ENCODE results near the gene CEACAM4. TPM values are rescaled to one million over a fixed set of nuclear protein-coding genes. Genes with fewer than 3 reads are reported as not detected.

CEACAM4 gene
- total and polyA plus RNA-seq, 2 of the 8 experiments (the other 6 are each of a cell fraction or from before 2014, with no cell fraction given) = not detected

DNA sequence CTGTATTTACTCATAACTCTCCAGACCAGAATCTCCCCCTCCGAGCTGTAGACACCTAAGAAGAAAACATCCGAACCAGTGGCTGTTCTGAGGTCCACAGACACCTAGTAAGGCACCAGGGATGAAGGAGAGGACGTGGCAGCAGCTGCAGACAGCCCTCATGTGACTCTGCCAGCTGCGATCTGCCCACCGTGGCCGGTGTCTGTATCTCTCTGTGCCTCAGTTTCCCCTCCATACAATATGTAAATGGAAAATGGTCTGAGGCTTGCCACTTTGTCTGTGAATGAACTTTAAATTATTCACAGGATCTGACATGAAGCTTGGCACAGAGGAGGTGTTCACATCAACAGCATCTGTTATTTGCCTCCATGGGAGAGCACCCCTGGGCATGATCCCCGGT, 2.4 kb downstream of the CEACAM4 start:
- H3K27ac ChIP-seq (ENCODE audit: low read depth, low read length) = no peak overlapping the region
- H3K4me3 ChIP-seq (ENCODE audit: extremely low read depth in 1 of 4, insufficient read depth in 2 of 4, low read depth in 3 of 4, low read length in 4 of 4) = no peak overlapping the region
- H2AFZ ChIP-seq (ENCODE audit: low read length) = no peak overlapping the region
- H2BK5ac ChIP-seq (ENCODE audit: low read depth, low read length) = no peak overlapping the region
- no peak overlapping the region for H4K5ac ChIP-seq (ENCODE audit: insufficient read length, low read depth, low read length)
- no peak overlapping the region for H2AK5ac ChIP-seq (ENCODE audit: low read depth, low read length)
- no peaks in the 10 kb centered on the region for H3K36me3 ChIP-seq (ENCODE audit: control insufficient read depth in 2 of 4, insufficient read depth in 4 of 4, low read length in 3 of 4)
- H3K9me3 ChIP-seq (ENCODE audit: insufficient read depth in 2 of 2, low read depth in 1 of 2, low read length in 1 of 2) = peaks cover 60 to 83% of the 10 kb centered on the region in 2 experiments
- 71% methylated on average over 7 of the region's 7 CpGs; no CpG with 5 or more reads in 1 of the 2 experiments for WGBS, 2 experiments (ENCODE audit: extremely low coverage in 1 of 2, insufficient coverage in 1 of 2, insufficient read length in 1 of 2, insufficient replicate concordance in 2 of 2, low coverage in 1 of 2, low lambda C conversion rate in 2 of 2, missing lambda C conversion rate in 1 of 2)
- H3K4me2 ChIP-seq (ENCODE audit: insufficient read depth in 1 of 2, low read depth in 2 of 2, low read length in 2 of 2) = no peak overlapping the region
- no peak overlapping the region for H4K91ac ChIP-seq (replicated peaks; ENCODE audit: insufficient read length, low read length)
- no peaks in the 10 kb centered on the region; the same call in 1 of the 2 replicates for H3K23me2 ChIP-seq (ENCODE audit: low read depth, low read length)
- no peak overlapping the region for H3K56ac ChIP-seq (replicated peaks; ENCODE audit: insufficient read length, low read depth, low read length)
- no peaks in the 10 kb centered on the region for H3K4me1 ChIP-seq (replicated peaks in 1 of 4; ENCODE audit: control insufficient read depth in 3 of 4, insufficient read depth in 4 of 4, low read length in 3 of 4)
- no peak overlapping the region for H4K8ac ChIP-seq (ENCODE audit: extremely low read depth, insufficient read depth, low read length)
- no peak overlapping the region for H2BK15ac ChIP-seq (ENCODE audit: low read length)
- no peaks in the 10 kb centered on the region for H3K79me2 ChIP-seq (ENCODE audit: control insufficient read depth in 1 of 2, insufficient read depth in 2 of 2, low read length in 2 of 2)
- H3K79me1 ChIP-seq (ENCODE audit: low read depth, low read length) = no peaks in the 10 kb centered on the region
- no peak overlapping the region for H2BK12ac ChIP-seq (ENCODE audit: low read depth, low read length)
- CTCF ChIA-PET (ENCODE audit: partially characterized antibody) = interaction anchor here (1.1 kb wide), 1 partner anchor 27 kb away, joined by 5 read pairs; no protein-coding TSS in a partner anchor
- no peaks in the 10 kb centered on the region for H3K27me3 ChIP-seq (replicated peaks in 1 of 4; ENCODE audit: control insufficient read depth in 3 of 4, extremely low read depth in 1 of 4, insufficient read depth in 3 of 4, low read length in 3 of 4)
- no peak overlapping the region for H3K14ac ChIP-seq (ENCODE audit: insufficient read length)
- H3K4ac ChIP-seq (replicated peaks; ENCODE audit: insufficient read length, low read depth, low read length) = no peak overlapping the region
- no peak overlapping the region for H3K18ac ChIP-seq (ENCODE audit: extremely low read depth, low read length)
- no peak overlapping the region for H3K9ac ChIP-seq (replicated peaks in 1 of 4; ENCODE audit: extremely low read depth in 1 of 4, low read depth in 3 of 4, low read length in 3 of 4)
- no peak overlapping the region for H3K23ac ChIP-seq (ENCODE audit: insufficient read length)
- POLR2A ChIA-PET (ENCODE audit: partially characterized antibody) = no interaction called here
- no peak overlapping the region for H2BK20ac ChIP-seq (ENCODE audit: low read length)
- no peak for DNase-seq (ENCODE audit: low read depth in 1 of 2, low spot score in 2 of 2)
- no peak overlapping the region for H2BK120ac ChIP-seq (replicated peaks; ENCODE audit: low read depth, low read length)
- H4K20me1 ChIP-seq (replicated peaks in 1 of 2; ENCODE audit: control insufficient read depth in 1 of 2, insufficient read depth in 2 of 2, low read length in 2 of 2) = no peaks in the 10 kb centered on the region
- no peak for FAIRE-seq
- TF ChIP-seq EP300 (IDR thresholded peaks at IDR 0.05; ENCODE audit: borderline replicate concordance in 1 of 2, low read depth in 2 of 2, low read length in 2 of 2) = no peak
- no peak for TF ChIP-seq TCF12 (IDR thresholded peaks at IDR 0.05; ENCODE audit: low read depth, low read length)
- TF ChIP-seq JUN (IDR thresholded peaks at IDR 0.05; ENCODE audit: low read depth, low read length) = no peak
- no peak for TF ChIP-seq RFX5 (IDR thresholded peaks at IDR 0.05; ENCODE audit: borderline replicate concordance, low read depth, low read length)
- no peak for TF ChIP-seq NRF1 (IDR thresholded peaks at IDR 0.05; ENCODE audit: low read depth, low read length)
- TF ChIP-seq BCL11A (IDR thresholded peaks at IDR 0.05; ENCODE audit: low read depth in 2 of 2, low read length in 2 of 2) = no peak
- TF ChIP-seq YY1 (IDR thresholded peaks at IDR 0.05; ENCODE audit: low read depth, low read length) = no peak
- no peak for TF ChIP-seq HDAC6 (IDR thresholded peaks at IDR 0.05; ENCODE audit: low read depth, low read length)
- no peak for TF ChIP-seq KDM4A (IDR thresholded peaks at IDR 0.05; ENCODE audit: low read depth, low read length, severe bottlenecking)
- TF ChIP-seq CBX5 (IDR thresholded peaks at IDR 0.05; ENCODE audit: low read depth, low read length) = no peak
